ENCODE measurements around the gene SSH2. TPM values are rescaled to one million over a fixed set of nuclear protein-coding genes. Genes with fewer than 3 reads are reported as not detected.
A peak's percentile ranks its signal among the peaks of the same experiment; 100 is the strongest.

Gene SSH2
- total RNA-seq, 2 experiments from 2014 or later, result 39.4 to 73.9 TPM

DNA sequence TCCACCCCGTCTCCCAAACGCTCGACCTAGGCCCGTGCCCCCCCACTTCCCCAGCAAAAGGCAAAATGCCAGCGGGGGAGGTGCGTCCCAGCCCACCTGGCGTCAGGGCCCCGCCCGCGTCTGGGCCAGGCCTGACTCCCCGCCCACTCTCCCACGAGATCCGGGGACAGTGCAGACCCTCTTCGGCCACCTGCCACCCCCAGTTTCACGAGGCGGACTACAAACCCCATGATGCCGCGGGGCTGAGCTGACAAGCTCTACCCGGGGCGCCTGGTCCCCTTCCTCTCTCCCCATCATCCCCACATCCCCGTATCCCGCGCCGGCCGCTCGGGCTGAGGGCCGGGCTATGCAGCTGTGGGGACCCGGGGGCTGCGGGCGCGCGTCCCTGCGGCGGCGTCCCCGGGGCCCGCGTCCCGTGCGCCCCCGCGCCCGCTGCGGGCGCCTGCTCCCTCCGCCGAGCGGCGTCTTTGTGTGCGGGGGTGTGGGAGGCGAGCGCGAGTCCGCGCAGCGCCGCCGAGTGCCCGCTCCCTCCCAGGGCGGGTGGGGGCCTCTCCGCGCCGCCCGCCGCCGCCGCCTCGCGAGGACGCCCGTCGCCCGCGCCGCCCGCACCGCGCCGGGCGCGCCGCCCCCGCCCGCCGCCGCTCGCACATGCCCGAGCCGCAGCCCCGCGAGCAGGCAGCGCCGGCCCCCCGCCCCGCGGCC lies 337.0 kb downstream of the SSH2 start, which contains the start of gene ANKRD13B:
Gene ANKRD13B (plus strand): TSS at position 283 of the 702 bp plus-strand sequence. CDS start 490 bp downstream, outside the sequence.
- CTCF ChIA-PET (ENCODE audit: unreplicated experiment), result interaction anchor here (0.9 to 1.7 kb wide), 2 partner anchors 24 to 223 kb away, joined by 3 to 12 read pairs; no protein-coding TSS in a partner anchor
- Histone ChIP-seq H4K20me1 (ENCODE audit: insufficient read depth, low read length) (peaks cover 17% of the 10 kb centered on the region; the same call in 1 of the 2 replicates), H3K27ac (ENCODE audit: low read depth, low read length, poor library complexity, severe bottlenecking) (peak within 1 kb of the TSS; percentile 61), H3K9me3 (ENCODE audit: low read length) (no peaks in the 10 kb centered on the region), H3K9me2 (ENCODE audit: insufficient read depth, low read length) (no peaks in the 10 kb centered on the region), H2AFZ (ENCODE audit: low read length) (peak within 1 kb of the TSS; percentile 87), H3K4me3 (ENCODE audit: low read depth, low read length, poor library complexity, severe bottlenecking) (peak within 1 kb of the TSS; percentile 92), H3K4me1 (ENCODE audit: insufficient read depth, low read length, poor library complexity, severe bottlenecking) (peaks cover 39% of the 10 kb centered on the region), H3K36me3 (ENCODE audit: insufficient read depth, low read length) (no peaks in the 10 kb centered on the region), H3K4me2 (ENCODE audit: low read length) (peak within 1 kb of the TSS; percentile 99), H3K79me2 (ENCODE audit: insufficient read depth, low read depth, low read length) (peaks cover 16% of the 10 kb centered on the region)
- intact Hi-C loops (cut with micrococcal nuclease; ENCODE audit: unreplicated experiment), result no loop called here
- TF ChIP-seq, protein P1, sequence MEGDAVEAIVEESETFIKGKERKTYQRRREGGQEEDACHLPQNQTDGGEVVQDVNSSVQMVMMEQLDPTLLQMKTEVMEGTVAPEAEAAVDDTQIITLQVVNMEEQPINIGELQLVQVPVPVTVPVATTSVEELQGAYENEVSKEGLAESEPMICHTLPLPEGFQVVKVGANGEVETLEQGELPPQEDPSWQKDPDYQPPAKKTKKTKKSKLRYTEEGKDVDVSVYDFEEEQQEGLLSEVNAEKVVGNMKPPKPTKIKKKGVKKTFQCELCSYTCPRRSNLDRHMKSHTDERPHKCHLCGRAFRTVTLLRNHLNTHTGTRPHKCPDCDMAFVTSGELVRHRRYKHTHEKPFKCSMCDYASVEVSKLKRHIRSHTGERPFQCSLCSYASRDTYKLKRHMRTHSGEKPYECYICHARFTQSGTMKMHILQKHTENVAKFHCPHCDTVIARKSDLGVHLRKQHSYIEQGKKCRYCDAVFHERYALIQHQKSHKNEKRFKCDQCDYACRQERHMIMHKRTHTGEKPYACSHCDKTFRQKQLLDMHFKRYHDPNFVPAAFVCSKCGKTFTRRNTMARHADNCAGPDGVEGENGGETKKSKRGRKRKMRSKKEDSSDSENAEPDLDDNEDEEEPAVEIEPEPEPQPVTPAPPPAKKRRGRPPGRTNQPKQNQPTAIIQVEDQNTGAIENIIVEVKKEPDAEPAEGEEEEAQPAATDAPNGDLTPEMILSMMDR (conservative IDR thresholded peaks at IDR 0.05; ENCODE audit: low read length), result no peak
- no peak for TF ChIP-seq EZH2phosphoT487 (IDR thresholded peaks at IDR 0.05; ENCODE audit: borderline replicate concordance, low read depth, low read length)
- POLR2A ChIA-PET, result interaction anchor here (1.0 to 1.9 kb wide), 4 partner anchors 12 to 129 kb away, joined by 3 to 8 read pairs (median 5); no protein-coding TSS in a partner anchor
- no TSS peak for BruUV-seq (replicated peaks)
- peak; percentile 71 for DNase-seq (ENCODE audit: low spot score)

- intact Hi-C loops (cut with micrococcal nuclease; ENCODE audit: unreplicated experiment), result loop anchor here (1.0 kb wide), 1 partner anchor 12 kb away; no protein-coding TSS in a partner anchor
- Histone ChIP-seq H2AFZ (ENCODE audit: low read length) (peak overlapping the region; percentile 87; the same call in 1 of the 2 replicates), H3K4me2 (ENCODE audit: low read length) (peak overlapping the region; percentile 99), H3K79me2 (ENCODE audit: insufficient read depth, low read depth, low read length) (peaks cover 26% of the 10 kb centered on the region), H3K27ac (ENCODE audit: low read depth, low read length, poor library complexity, severe bottlenecking) (peak overlapping the region; percentile 61), H4K20me1 (ENCODE audit: insufficient read depth, low read length) (peaks cover 17% of the 10 kb centered on the region; the same call in 1 of the 2 replicates), H3K4me3 (ENCODE audit: low read depth, low read length, poor library complexity, severe bottlenecking) (peak overlapping the region; percentile 79), H3K36me3 (ENCODE audit: insufficient read depth, low read length) (no peaks in the 10 kb centered on the region), H3K4me1 (ENCODE audit: insufficient read depth, low read length, poor library complexity, severe bottlenecking) (peaks cover 49% of the 10 kb centered on the region), H3K9me2 (ENCODE audit: insufficient read depth, low read length) (no peaks in the 10 kb centered on the region), H3K9me3 (ENCODE audit: low read length) (no peaks in the 10 kb centered on the region)
- no TSS peak for BruUV-seq (replicated peaks)
- no peak for TF ChIP-seq EZH2phosphoT487 (IDR thresholded peaks at IDR 0.05; ENCODE audit: borderline replicate concordance, low read depth, low read length)
- TF ChIP-seq, protein P1 (conservative IDR thresholded peaks at IDR 0.05; ENCODE audit: low read length), result peak; percentile 97
- DNase-seq (ENCODE audit: low spot score), result peak; percentile 84
- ChIA-PET POLR2A (interaction anchor here (0.6 to 1.9 kb wide), 5 partner anchors 8 to 130 kb away, joined by 3 to 8 read pairs (median 3); no protein-coding TSS in a partner anchor), CTCF (ENCODE audit: unreplicated experiment) (interaction anchor here (0.9 to 1.7 kb wide), 3 partner anchors 11 to 222 kb away, joined by 3 to 12 read pairs (median 4); no protein-coding TSS in a partner anchor)
Measured at GRCh38 chr17:29591737-29592608, 338.1 kb downstream of the SSH2 start.

All from OCI-LY7 (cell line).